Small intestine (tissue), 7 donors: ENCODE data around the gene SLX9. TPM values are rescaled to one million over a fixed set of nuclear protein-coding genes. Genes with fewer than 3 reads are reported as not detected.

Experiments
- DNase-seq, 2 donors: peaks; one replicate each; pipeline versions ENCODE4 v3.0.0 to v3.0.0-alpha.2; 2013
- FAIRE-seq: peaks from 2 replicates; lab custom pipeline; 2012; peaks lifted over from hg19 to GRCh38; lab: Jason Lieb, UNC
- H3K27ac ChIP-seq, 3 donors: one replicate each; pipeline ENCODE4 v1.5.1; 2013; ENCODE audit warnings: low read length in 2 of 3, mild to moderate bottlenecking in 2 of 3, control low read depth in 1 of 3, inconsistent platforms in 1 of 3, low read depth in 1 of 3, moderate library complexity in 1 of 3
- H3K27me3 ChIP-seq, 3 donors: one replicate each; pipeline ENCODE4 v1.6.1; 2013; ENCODE audit warnings: low read length in 3 of 3, inconsistent platforms in 1 of 3; ENCODE audit not compliant: control insufficient read depth in 3 of 3, insufficient read depth in 3 of 3
- H3K36me3 ChIP-seq, 3 donors: one replicate each; pipeline ENCODE4 v1.6.1; 2013; ENCODE audit warnings: low read length in 3 of 3, inconsistent platforms in 1 of 3, low read depth in 1 of 3, mild to moderate bottlenecking in 1 of 3, moderate library complexity in 1 of 3; ENCODE audit not compliant: control insufficient read depth in 3 of 3, insufficient read depth in 2 of 3
- H3K4me1 ChIP-seq, 3 donors: one replicate each; pipeline ENCODE4 v1.6.1; 2013; ENCODE audit warnings: low read length in 2 of 3, inconsistent platforms in 1 of 3, low read depth in 1 of 3, mild to moderate bottlenecking in 1 of 3, moderate library complexity in 1 of 3; ENCODE audit not compliant: control insufficient read depth in 3 of 3, insufficient read depth in 2 of 3
- H3K4me3 ChIP-seq, 3 donors: one replicate each; pipeline ENCODE4 v1.5.1; 2013; ENCODE audit warnings: low read length in 3 of 3, control low read depth in 1 of 3, inconsistent platforms in 1 of 3, low read depth in 1 of 3, mild to moderate bottlenecking in 1 of 3, moderate library complexity in 1 of 3
- H3K9me3 ChIP-seq, 2 donors: one replicate each; pipeline ENCODE4 v1.6.1; 2013; ENCODE audit warnings: low read depth in 1 of 2, low read length in 1 of 2; ENCODE audit not compliant: control insufficient read depth in 2 of 2, insufficient read depth in 1 of 2
- WGBS, 3 donors: extraction: QIAGEN DNeasy Blood & Tissue Kit; methylation state at CpG; one replicate each; pipeline ENCODE4 v1.1.7; 2013; 5-methylcytosine and 5-hydroxymethylcytosine counted together
- polyA plus RNA-seq, 4 donors: library from polyadenylated mRNA; stranded (reverse) in 3 of 4; unstranded in 1 of 4; fragments of 200-250 nt in 3 of 4; fragments of 120-200 nt in 1 of 4; gene quantifications; one replicate each; pipeline versions ENCODE4 v1.2.1 to v1.2.3, GENCODE V29; 2013
- donor health status: healthy with polysubstance abuse.
- donor health status: control.
- donor health status: control.
- donor health status: Bipolar disorder and iron deficiency.
- donor health status: healthy.

The SLX9 gene
- polyA plus RNA-seq, 4 donors, result 10.7 to 31.5 (median 24.7) TPM

GRCh38 chr21:44987886-44988606 is 48.2 kb downstream of the SLX9 start:
- Histone ChIP-seq H3K27me3 (peaks cover 0 to 2% (median 0%) of the 10 kb centered on the region in 3 donors), H3K36me3 (peaks cover 0 to 2% (median 0%) of the 10 kb centered on the region in 3 donors), H3K27ac (no peak overlapping the region), H3K9me3 (no peaks in the 10 kb centered on the region), H3K4me3 (no peak overlapping the region), H3K4me1 (no peaks in the 10 kb centered on the region)
- WGBS, 3 donors, result 66 to 70% (median 67%) methylated on average over 31 to 37 of the region's 37 CpGs
- DNase-seq (no peak), FAIRE-seq (no peak)

- FAIRE-seq (no peak), DNase-seq (no peak)
- no peak overlapping the region for H3K27ac ChIP-seq
- H3K4me1 ChIP-seq, result no peaks in the 10 kb centered on the region
- H3K36me3 ChIP-seq, result no peaks in the 10 kb centered on the region
- 70 to 83% (median 71%) methylated on average over 20 of the region's 20 CpGs for WGBS, 3 donors
- H3K4me3 ChIP-seq, result no peak overlapping the region
- no peaks in the 10 kb centered on the region for H3K9me3 ChIP-seq
- H3K27me3 ChIP-seq, result peaks cover 0 to 2% (median 0%) of the 10 kb centered on the region in 3 donors
Measured at GRCh38 chr21:44988607-44989536, 49.0 kb downstream of the SLX9 start.

GRCh38 chr21:44989537-44989886 is 49.7 kb downstream of the SLX9 start:
- Histone ChIP-seq H3K4me1 (no peaks in the 10 kb centered on the region), H3K9me3 (no peaks in the 10 kb centered on the region), H3K27me3 (peaks cover 0 to 2% (median 0%) of the 10 kb centered on the region in 3 donors), H3K4me3 (no peak overlapping the region), H3K27ac (no peak overlapping the region), H3K36me3 (no peaks in the 10 kb centered on the region)
- 77 to 87% (median 79%) methylated on average over 8 of the region's 8 CpGs for WGBS, 3 donors
- DNase-seq, result no peak
- no peak for FAIRE-seq

- Histone ChIP-seq H3K27ac (no peak overlapping the region), H3K9me3 (no peaks in the 10 kb centered on the region), H3K36me3 (no peaks in the 10 kb centered on the region), H3K27me3 (peaks cover 0 to 2% (median 0%) of the 10 kb centered on the region in 3 donors), H3K4me3 (no peak overlapping the region), H3K4me1 (peaks cover 0 to 4% (median 0%) of the 10 kb centered on the region in 3 donors)
- WGBS, 3 donors, result 83 to 88% (median 85%) methylated on average over 48 to 53 of the region's 53 CpGs
- DNase-seq (no peak), FAIRE-seq (no peak)
Measured at GRCh38 chr21:44989943-44990780, 50.3 kb downstream of the SLX9 start.

GRCh38 chr21:44990921-44991320 is 51.1 kb downstream of the SLX9 start:
- FAIRE-seq, result no peak
- 74 to 80% (median 80%) methylated on average over 13 of the region's 13 CpGs for WGBS, 3 donors
- no peak for DNase-seq
- no peaks in the 10 kb centered on the region for H3K9me3 ChIP-seq
- H3K27me3 ChIP-seq, result peaks cover 0 to 2% (median 0%) of the 10 kb centered on the region in 3 donors
- H3K4me1 ChIP-seq, result peaks cover 0 to 4% (median 0%) of the 10 kb centered on the region in 3 donors
- H3K27ac ChIP-seq, result no peak overlapping the region
- no peak overlapping the region for H3K4me3 ChIP-seq
- no peaks in the 10 kb centered on the region for H3K36me3 ChIP-seq

DNA sequence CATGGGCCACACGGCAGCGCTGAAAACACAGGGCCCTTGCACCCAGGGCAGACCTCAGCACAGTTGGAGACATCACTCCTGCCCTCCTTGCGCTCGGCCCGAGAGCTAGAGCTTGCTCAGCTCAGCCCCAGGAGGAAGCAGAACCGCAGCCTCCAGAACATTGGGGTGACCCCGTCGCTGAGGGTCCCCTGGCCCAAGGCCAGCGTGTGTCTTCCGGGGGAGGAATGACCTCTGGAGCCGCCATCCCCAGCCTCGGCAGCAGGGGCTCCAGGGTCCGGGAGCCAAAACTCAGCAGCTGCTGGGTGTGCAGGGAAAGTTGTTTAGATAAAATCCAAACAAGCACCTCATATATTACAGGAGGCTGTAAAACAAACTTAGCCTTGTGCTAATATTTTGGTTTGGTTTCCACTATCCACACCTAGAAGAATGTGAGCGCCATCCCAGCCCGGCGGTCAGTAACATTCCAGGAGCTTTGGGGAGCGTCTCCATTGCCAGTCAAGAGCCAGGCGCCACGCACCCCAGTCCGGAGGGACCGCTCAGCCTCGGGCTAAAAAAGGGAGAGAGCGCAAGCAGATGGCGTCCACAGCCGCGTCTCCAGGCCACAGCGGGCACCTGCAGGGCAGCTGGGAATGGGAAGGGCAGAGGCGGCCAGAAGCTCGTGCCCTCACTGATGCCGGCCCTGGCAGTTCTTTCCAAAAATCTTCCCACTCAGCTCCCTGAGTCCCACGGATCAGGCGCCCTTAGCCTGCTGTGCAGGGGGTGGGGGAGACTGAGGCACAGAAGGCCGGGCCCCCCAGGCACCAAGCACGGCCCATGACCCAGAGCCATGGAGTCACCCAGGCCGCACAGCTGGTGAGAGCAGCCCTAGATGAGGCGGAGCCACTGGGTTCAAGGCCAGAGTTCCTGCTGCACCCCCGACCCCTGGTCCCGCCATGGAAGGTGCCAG is 52.0 kb downstream of the SLX9 start:
- Histone ChIP-seq H3K4me1 (peaks cover 0 to 4% (median 0%) of the 10 kb centered on the region in 3 donors), H3K9me3 (no peaks in the 10 kb centered on the region), H3K4me3 (no peak overlapping the region), H3K36me3 (no peaks in the 10 kb centered on the region), H3K27me3 (peaks cover 0 to 2% (median 0%) of the 10 kb centered on the region in 3 donors), H3K27ac (no peak overlapping the region)
- FAIRE-seq (no peak), DNase-seq (peak in 1 of 2 donors; percentile 28)
- 62 to 69% (median 67%) methylated on average over 38 of the region's 38 CpGs for WGBS, 3 donors

DNA sequence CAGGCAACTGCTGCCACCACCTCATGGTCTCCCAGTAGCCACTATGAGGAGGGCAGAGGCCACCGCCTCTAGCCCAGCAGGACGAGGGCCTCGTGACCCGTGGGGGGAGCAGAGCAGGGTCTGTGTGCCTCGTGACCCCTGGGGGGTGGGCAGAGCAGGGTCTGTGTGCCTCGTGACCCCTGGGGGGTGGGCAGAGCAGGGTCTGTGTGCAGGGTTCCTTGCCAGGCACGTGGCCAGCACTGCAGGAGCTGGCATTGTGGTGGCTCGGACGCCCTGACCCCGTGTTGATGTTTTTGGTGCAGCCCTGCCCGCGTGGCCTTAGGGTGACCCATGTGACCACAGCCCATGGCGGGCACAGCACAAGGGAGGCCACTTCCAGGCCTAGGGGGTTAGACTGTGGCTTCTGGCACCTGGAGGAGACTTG is 52.8 kb downstream of the SLX9 start:
- FAIRE-seq (no peak), DNase-seq (no peak)
- WGBS, 3 donors, result 64 to 83% (median 75%) methylated on average over 13 of the region's 13 CpGs
- Histone ChIP-seq H3K27me3 (peaks cover 0 to 2% (median 0%) of the 10 kb centered on the region in 3 donors), H3K36me3 (no peaks in the 10 kb centered on the region), H3K4me3 (no peak overlapping the region), H3K4me1 (peaks cover 0 to 4% (median 0%) of the 10 kb centered on the region in 3 donors), H3K27ac (no peak overlapping the region), H3K9me3 (no peaks in the 10 kb centered on the region)
